HUES48 (cell line): ENCODE data around the gene PKD1.
"Not testable (repeated sequence)": the region's sequence is repeated elsewhere in the genome, so short reads cannot be mapped to it uniquely, and the experiment has no call there.

Experiments used
- H3K27ac ChIP-seq: one replicate; pipeline ENCODE4 v1.7.0; 2013; ENCODE audit warnings: low read depth, low read length, inconsistent platforms
- H3K27me3 ChIP-seq: 2 replicates; pipeline ENCODE4 v1.6.1; 2013; ENCODE audit warnings: mild to moderate bottlenecking, low read length; ENCODE audit not compliant: control insufficient read depth, insufficient read depth
- H3K36me3 ChIP-seq: 2 replicates; pipeline ENCODE4 v1.6.1; 2013; ENCODE audit warnings: low read length; ENCODE audit not compliant: control insufficient read depth, insufficient read depth
- H3K4me1 ChIP-seq: 2 replicates; pipeline ENCODE4 v1.6.1; 2013; ENCODE audit warnings: mild to moderate bottlenecking, low read length; ENCODE audit not compliant: control insufficient read depth, insufficient read depth
- H3K4me3 ChIP-seq: 2 replicates; pipeline ENCODE4 v1.5.1; 2013; ENCODE audit warnings: mild to moderate bottlenecking, low read depth, low read length
- H3K9ac ChIP-seq: 2 replicates; pipeline ENCODE4 v1.6.1; 2013; ENCODE audit warnings: mild to moderate bottlenecking, low read depth, low read length, moderate library complexity
- H3K9me3 ChIP-seq: 2 replicates; pipeline ENCODE4 v1.6.1; 2013; ENCODE audit warnings: low read length; ENCODE audit not compliant: control insufficient read depth, insufficient read depth

The PKD1 gene

DNA sequence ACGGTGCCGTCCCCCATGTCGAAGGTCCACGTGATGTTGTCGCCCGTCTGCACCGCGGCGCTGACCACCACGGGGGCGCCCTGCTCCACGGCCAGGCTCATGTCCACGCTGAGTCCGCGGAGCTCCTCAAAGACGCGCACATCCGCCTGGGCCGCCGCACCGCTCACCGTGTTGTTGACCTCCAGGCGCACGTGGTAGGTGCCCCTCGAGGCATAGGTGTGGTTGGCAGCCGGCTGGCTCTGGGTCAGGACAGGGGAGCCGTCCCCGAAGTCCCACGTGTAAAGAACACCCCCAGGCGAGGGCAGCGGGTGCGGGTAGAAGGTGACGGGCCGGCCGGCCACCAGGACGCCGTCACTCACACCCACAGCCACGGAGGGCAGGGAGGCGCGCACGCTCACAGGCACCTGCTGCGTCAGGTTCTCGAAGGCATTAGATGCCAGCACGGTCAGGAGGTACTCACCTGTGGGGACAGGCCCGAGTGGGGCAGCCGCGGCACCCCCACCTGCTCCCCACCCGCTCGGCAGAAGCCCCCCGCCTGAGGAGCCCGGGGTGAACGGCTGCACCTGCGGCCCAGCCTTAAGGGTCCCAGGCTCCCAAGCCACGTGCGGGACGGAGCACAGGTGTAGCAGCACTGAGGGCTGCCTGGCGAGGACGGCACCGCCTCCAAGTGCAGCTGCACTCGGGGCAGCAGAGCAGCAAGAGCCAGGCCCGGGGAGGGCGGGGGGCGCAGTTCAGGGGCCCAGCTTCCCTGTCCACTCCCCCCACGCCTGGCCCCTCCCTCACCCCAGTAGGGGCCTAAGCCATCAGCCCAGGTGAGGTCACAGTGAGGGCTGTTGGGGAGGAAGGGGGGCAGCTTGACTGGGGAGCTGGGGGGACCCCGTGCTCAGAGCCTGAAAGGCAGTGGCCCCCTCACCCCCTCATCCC lies 24.0 kb downstream of the PKD1 start:
- not testable (repeated sequence) for H3K27ac ChIP-seq, H3K27me3 ChIP-seq, H3K9me3 ChIP-seq, H3K9ac ChIP-seq, H3K4me3 ChIP-seq, H3K4me1 ChIP-seq
- H3K36me3 ChIP-seq, result peaks cover 22% of the 10 kb centered on the region

DNA sequence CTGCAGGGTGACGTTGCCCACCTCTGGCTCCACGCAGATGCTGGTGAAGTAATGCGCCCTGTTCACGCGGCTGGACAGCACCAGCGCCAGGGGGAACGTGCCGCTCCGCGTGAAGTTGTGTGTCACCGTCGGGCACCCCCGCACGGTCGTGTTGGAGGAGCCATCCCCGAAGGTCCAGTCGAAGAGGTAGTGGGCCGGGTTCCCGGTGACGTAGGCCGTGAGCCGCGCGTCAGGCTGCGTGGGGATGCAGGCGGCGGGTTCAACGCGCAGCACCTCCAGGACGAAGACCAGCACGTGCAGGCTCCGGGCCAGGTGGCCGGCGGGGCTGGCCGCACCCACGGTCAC lies 24.7 kb downstream of the PKD1 start:
- peaks cover 22% of the 10 kb centered on the region for H3K36me3 ChIP-seq

DNA sequence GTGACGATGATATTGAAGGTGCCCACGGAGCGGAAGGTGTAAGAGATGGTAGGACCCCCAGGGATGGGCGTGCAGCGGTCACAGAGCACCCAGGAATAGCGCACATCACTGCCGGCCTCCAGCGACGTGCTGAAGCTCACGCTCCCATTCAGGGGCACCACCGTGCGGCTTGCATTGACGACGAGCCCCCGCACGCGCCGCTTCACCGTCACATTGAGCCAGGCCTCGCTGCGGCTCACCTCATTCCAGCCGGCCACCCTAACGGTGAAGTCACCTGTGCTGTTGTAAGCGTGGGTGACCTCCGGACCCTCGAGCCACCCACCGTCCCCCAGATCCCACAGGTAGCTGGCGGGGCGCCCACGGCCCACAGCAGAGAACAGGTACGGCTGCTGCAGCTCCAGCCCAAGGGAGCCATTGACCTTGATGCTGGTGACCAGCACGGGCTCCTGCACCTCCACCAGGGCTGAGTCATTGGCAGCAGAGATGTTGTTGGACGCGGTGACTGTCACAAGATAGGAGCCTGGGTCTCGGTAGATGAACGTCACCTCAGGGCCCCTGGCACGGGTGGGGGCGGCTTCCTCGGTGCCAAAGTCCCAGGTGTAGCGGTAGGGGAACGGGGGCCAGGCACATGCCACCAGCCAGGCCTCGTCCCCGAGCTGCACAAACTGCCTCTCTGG lies 25.2 kb downstream of the PKD1 start:
- H3K27me3 ChIP-seq, H3K9ac ChIP-seq, H3K4me1 ChIP-seq, H3K27ac ChIP-seq, H3K4me3 ChIP-seq, H3K9me3 ChIP-seq: not testable (repeated sequence)
- H3K36me3 ChIP-seq, result peaks cover 22% of the 10 kb centered on the region

More for the DNA sequence above, 24.7 kb downstream of the PKD1 start:
- H3K4me1 ChIP-seq, H3K9ac ChIP-seq, H3K9me3 ChIP-seq, H3K4me3 ChIP-seq, H3K27ac ChIP-seq, H3K27me3 ChIP-seq: not testable (repeated sequence)

DNA sequence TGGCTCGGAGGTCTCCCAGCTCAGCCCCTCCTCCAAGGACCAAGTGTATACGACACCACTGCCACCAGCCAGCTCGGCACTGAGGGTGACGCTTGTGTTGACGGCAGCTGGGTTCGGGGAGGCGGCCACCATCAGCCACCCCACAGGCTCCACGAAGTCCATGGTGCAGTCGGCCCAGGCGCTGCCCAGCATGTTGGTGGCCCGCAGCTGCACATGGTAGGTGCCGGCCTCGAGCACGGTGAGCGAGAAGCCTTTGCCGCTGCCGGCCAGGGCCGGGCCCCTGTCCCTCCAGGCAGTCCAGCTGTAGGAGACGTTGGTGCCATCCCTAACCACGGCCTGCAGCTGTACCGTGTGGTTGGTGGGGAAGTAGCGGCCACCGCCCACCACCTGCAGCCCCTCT lies 25.8 kb downstream of the PKD1 start:
- H3K27ac ChIP-seq, H3K9me3 ChIP-seq, H3K9ac ChIP-seq, H3K4me1 ChIP-seq, H3K4me3 ChIP-seq, H3K27me3 ChIP-seq: not testable (repeated sequence)
- H3K36me3 ChIP-seq, result peaks cover 22% of the 10 kb centered on the region

DNA sequence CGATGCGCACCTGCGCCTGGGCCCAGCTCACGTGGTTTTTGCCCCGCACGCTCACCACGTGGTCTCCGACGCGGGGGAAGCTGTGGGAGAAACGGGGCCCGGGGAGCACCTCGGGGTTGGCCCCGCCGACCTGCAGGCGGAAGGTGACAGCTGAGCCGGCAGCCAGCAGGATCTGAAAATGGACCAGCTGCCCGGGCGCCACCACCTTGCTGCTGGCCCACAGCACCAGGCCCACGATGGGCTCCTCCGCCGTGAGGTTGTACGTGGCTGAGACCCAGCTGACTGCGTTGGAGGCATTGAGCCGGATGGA lies 26.5 kb downstream of the PKD1 start:
- not testable (repeated sequence) for H3K9ac ChIP-seq, H3K9me3 ChIP-seq, H3K27me3 ChIP-seq, H3K27ac ChIP-seq, H3K4me1 ChIP-seq, H3K4me3 ChIP-seq
- H3K36me3 ChIP-seq, result peaks cover 22% of the 10 kb centered on the region

DNA sequence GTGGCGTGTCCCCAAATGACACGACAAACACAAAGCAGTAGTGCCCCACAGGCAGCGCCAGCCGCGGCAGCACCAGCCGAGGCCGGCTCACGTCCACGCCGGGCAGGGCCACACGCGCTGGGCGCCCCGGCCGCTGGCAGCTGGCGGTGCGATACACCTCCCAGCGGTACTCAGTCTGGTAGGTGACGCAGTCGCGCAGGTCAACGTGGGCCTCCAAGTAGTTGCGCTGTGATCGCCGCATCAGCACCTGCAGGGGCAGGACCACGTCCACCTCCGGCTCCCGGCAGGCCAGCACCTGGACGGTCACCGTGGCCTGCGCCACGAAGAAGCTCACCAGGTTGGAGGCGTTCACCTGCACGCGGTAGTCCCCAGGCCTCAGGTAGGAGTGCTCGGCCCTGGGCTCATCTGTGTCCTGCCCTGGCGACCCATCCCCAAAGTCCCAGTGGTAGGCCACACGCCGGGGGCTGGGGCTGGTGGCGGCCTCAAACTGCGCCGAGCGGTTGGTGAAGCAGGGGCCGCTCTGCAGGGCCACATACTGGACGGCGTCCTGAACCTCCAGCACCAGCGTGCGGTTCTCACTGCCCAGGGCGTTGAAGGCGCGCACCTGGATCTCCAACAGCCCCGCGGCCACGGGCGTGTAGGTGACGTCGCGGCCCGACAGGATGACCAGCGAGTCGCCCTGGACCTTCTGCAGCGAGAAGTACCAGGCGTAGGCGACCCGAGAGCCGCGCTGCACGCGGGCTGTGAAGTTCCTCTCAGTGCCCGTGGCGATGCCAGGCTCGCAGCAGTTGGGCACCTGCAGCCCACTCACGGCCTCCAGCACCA lies 27.0 kb downstream of the PKD1 start:
- H3K4me1 ChIP-seq, H3K27ac ChIP-seq, H3K9ac ChIP-seq, H3K9me3 ChIP-seq, H3K27me3 ChIP-seq, H3K4me3 ChIP-seq: not testable (repeated sequence)
- peaks cover 22% of the 10 kb centered on the region for H3K36me3 ChIP-seq

DNA sequence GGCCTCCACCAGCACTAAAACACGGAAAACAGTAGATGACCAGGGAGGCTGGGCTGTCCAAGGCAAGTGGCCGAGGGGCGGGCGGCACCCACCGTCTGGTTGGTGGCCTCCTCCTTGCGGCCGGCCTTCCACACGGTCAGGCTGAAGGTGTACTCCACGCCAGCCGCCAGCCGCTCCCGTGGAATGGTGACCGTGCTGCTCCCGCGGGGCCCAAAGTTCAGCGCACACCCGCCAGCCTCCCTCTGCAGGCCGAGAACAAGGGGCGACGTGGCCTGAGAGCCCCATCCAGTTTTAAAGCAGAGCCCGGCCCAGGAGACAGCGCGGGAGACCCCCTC lies 27.9 kb downstream of the PKD1 start:
- H3K9ac ChIP-seq, H3K27ac ChIP-seq, H3K9me3 ChIP-seq, H3K27me3 ChIP-seq, H3K4me1 ChIP-seq, H3K4me3 ChIP-seq: not testable (repeated sequence)
- H3K36me3 ChIP-seq, result peaks cover 22% of the 10 kb centered on the region

DNA sequence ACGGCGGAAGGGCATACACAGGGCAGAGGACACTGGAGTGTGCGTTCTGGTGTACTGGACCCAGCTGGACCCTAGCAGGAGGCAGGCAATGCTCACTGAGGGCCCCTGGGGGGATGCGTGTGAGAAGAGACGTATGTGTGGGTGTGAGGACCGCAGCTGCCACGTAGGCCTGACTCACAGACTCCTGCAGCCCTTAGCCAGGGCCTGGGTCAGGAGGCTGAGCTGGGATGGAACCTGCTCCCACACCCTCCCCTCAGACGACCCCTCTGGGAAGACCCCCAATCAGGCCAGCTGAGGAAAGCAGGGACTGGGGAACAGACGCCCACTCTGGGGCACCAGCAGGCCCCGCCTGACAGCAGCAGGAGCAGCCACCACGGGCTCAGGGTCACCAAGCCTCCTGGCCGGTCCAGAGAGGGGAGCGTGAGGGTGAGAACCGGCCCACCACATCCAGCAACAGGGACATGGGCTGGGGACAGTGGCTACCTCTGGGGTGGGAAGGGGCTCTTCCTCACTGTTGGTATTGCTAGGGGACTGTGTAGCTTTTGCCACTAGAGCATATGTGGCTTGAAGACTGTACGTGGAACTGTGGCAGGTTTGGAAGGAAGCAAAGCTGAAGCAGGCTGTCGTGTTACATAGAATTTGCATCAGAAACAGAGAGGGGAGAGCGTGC lies 28.4 kb downstream of the PKD1 start:
- not testable (repeated sequence) for H3K4me1 ChIP-seq, H3K4me3 ChIP-seq, H3K9ac ChIP-seq, H3K9me3 ChIP-seq, H3K27me3 ChIP-seq, H3K27ac ChIP-seq
- H3K36me3 ChIP-seq, result peaks cover 26% of the 10 kb centered on the region

DNA sequence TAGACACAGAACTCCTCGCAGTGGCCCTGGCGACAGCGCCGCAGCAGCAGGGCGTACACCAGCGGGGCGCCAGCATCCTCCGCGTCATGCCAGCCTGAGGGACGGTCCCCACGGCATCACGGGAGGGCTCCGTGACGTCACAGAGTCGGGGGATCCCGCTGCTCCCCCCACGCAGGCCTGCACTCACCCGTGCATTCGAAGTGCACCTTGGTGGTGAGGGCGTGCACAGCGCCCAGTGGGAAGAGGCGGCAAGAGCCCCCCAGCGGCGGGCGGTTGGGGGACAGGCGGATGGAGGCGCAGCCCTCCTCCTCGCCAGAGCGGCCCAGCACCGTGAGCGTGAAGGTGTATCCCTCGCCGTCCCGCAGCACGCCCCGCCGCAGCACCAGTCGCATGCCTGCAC lies 29.5 kb downstream of the PKD1 start:
- H3K36me3 ChIP-seq, result peaks cover 30% of the 10 kb centered on the region
- H3K27ac ChIP-seq, H3K4me3 ChIP-seq, H3K27me3 ChIP-seq, H3K9ac ChIP-seq, H3K4me1 ChIP-seq, H3K9me3 ChIP-seq: not testable (repeated sequence)

DNA sequence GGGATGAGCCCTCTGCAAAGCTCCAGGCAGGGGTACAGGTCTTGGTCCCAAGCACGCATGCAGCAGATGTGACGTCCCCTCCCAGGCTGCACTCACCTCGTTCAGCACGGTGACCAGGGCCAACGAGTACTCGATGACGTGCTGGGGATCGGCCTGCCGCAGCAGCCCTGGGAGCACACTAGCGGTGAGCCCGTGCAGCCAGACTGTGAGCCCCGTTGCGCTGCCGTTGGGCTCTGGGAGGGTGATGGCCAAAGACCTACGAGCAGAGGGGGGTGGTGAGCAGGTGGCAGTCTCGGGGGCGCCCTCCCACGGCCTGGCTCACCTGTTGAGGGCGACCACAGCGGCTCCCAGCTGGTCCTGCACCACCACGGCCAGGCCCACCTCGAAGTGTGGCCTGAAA lies 29.9 kb downstream of the PKD1 start:
- H3K9me3 ChIP-seq, H3K27ac ChIP-seq, H3K27me3 ChIP-seq, H3K4me3 ChIP-seq, H3K4me1 ChIP-seq, H3K9ac ChIP-seq: not testable (repeated sequence)
- peaks cover 27% of the 10 kb centered on the region for H3K36me3 ChIP-seq

DNA sequence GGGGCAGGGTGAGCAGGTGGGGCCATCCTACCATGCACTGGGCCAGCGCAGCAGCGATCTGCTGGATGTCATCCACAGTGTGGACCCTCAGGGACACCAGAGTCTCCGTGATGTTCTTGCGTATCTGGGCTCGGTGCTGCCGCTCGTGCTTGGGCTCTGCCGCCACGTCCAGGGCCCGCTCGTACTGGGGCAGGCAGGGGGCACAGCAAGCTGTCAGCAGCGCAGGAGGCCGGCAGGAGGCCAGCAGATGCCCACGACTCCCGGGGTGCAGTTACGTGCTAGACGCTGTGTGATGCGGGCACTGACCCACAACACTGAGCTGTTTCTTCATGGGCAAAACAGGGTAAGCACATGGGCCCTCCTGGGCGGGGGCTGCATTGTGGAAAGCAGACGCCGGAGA lies 30.4 kb downstream of the PKD1 start:
- H3K4me3 ChIP-seq, H3K9ac ChIP-seq, H3K27me3 ChIP-seq, H3K4me1 ChIP-seq, H3K27ac ChIP-seq, H3K9me3 ChIP-seq: not testable (repeated sequence)
- H3K36me3 ChIP-seq, result peaks cover 23% of the 10 kb centered on the region
